ENCODE measurements around the gene ANO9. TPM values are rescaled to one million over a fixed set of nuclear protein-coding genes. Genes with fewer than 3 reads are reported as not detected.
"Not testable (repeated sequence)": the region's sequence is repeated elsewhere in the genome, so short reads cannot be mapped to it uniquely, and the experiment has no call there.

The ANO9 gene
- total RNA-seq, 2 donors from 2014 or later: 0.57 to 0.93 TPM

GRCh38 chr11:440065-441042, 1.5 kb downstream of the ANO9 start:
- no peak for DNase-seq (ENCODE audit: low spot score)
- intact Hi-C loops (cut with DNase I): no loop called here

DNA sequence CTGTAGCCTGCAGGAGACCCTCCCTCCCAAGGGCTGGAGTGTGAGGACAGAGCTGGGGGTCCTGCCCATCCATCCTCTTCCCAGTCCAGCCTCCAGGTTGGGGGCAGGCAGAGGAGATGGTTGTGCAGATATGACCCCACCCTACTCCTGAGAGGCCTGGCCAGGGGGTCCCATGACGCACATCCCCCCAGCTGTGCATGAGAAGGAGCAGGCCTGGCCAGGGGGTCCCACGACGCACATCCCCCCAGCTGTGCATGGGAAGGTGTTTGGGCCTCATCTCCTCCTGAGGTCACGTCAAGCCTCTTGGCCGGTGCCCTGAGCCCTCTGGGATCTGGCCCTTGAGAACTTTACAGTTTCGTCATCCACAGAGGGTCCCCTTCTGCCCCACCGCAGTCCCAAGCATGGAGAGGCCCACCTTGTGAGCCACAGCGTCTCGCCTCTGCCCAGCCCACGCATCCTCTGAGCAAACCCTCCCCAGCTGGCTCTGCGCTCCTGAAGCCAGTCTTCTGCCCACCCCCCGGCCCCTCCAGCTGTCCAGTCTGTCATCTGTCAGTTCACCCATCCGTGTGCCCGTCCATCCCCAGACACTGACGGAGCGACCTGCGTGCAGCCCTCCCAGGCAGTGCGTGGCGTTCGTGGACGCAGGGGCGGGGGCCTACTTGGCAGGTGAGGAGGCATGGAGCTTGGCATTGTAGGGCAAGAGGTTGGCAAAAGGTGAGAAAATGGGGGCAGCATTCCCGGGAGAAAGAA, 2.3 kb downstream of the ANO9 start:
- no peak for DNase-seq (ENCODE audit: low spot score)
- intact Hi-C loops (cut with DNase I): no loop called here

- intact Hi-C loops (cut with DNase I): no loop called here
These were observed 3.5 kb downstream of the ANO9 start for GRCh38 chr11:438101-438844.

GRCh38 chr11:437228-437870, 4.5 kb downstream of the ANO9 start:
- intact Hi-C loops (cut with DNase I): no loop called here
- no peak for DNase-seq (ENCODE audit: low spot score)

More at GRCh38 chr11:438101-438844, 3.5 kb downstream of the ANO9 start:
- DNase-seq (ENCODE audit: low spot score): no peak

DNA sequence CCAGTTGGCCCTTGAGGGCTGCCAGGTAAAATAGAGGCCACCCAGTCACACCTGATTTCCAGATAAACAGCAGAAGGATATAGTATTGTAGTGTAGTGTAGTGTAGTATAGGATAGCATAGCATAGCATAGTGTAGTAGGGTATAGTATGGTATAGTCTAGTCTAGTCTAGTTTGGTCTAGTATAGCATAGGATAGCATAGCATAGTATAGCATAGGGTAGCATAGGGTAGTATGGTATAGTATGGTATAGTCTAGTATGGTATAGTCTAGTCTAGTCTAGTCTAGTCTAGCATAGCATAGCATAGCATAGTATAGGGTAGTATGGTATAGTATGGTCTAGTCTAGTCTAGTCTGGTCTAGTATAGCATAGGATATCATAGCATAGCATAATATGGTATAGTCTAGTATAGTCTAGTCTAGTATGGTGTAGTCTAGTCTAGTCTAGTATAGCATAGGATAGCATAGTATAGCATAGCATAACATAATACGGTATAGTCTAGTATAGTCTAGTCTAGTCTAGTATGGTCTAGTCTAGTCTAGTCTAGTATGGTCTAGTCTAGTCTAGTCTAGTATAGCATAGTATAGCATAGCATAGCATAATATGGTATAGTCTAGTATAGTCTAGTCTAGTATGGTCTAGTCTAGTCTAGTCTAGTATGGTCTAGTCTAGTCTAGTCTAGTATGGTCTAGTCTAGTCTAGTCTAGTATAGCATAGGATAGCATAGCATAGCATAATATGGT, 6.6 kb downstream of the ANO9 start:
- intact Hi-C loops (cut with DNase I); DNase-seq (ENCODE audit: low spot score): not testable (repeated sequence)

- no peak for DNase-seq (ENCODE audit: low spot score)
- intact Hi-C loops (cut with DNase I): no loop called here
These were observed 7.3 kb downstream of the ANO9 start for GRCh38 chr11:434496-434895.

DNA sequence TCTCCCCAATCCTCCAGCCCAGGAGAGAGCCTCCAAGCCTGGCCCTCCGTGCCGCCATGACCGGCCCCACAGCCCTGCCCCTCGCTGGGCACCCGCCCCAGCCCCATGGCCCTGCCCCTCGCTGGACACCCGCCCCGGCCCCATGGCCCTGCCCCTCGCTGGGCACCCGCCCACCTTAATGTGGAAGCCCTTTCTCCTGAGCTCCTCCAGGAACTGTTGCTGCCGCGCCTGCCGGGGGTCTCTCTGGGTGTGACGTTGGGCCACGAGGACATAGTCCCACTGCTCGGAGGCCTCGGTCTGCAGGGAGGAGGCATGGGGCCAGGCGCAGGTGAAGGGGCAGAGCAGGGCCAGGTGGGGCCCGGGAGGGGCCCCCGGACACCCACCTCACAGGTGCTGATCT, 8.2 kb downstream of the ANO9 start:
- DNase-seq (ENCODE audit: low spot score): no peak
- intact Hi-C loops (cut with DNase I): no loop called here

DNA sequence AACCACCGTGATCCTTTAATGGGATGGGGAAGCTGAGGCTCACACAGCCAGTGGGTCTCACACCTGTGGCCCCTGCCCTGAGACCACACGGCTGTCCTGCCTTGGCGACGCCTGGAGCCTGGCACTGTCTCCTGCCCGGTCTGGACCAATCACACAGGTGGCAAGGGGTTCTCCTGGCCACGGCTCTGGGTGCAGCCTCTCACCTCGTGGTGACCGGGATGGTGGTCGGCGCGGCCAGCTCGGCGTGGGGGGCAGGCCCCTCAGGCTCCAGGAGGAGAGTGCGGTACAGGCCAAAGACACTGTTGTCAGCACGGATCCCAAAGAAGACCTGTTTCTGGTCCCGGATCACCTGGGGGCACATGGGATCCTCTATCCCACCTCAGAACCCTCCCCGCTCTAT, 8.7 kb downstream of the ANO9 start:
- DNase-seq (ENCODE audit: low spot score): no peak
- intact Hi-C loops (cut with DNase I): no loop called here

GRCh38 chr11:432501-433100, 9.2 kb downstream of the ANO9 start:
- intact Hi-C loops (cut with DNase I): no loop called here
- no peak for DNase-seq (ENCODE audit: low spot score)

GRCh38 chr11:431921-432320, 9.9 kb downstream of the ANO9 start:
- intact Hi-C loops (cut with DNase I): no loop called here
- DNase-seq (ENCODE audit: low spot score): no peak

DNA sequence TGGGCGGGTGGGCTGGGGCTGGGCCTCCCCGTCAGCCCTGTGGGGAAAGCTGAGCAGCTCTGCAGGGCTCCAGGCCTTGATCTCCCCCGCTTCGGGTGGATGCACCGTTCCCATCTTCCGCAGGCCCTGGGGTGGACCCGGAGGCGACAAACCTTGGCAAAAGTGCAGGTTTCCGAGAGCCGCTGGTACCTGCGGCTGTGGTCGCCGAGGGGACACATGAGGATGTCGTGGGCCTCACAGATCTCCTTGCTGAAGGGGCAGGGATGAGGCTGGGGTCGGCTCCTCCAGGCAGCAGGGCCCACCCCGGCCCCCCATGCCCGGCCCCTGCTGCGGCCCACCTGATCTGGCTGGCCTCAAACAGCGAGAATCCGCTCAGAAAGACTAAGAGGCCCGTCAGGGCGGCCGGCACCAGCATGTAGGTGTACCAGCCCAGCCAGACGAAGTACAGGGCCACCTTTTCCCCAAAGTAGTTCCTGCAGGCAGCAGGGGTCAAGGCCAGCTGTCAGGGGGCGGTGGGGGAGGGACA, 11.8 kb downstream of the ANO9 start:
- intact Hi-C loops (cut with DNase I): no loop called here
- DNase-seq (ENCODE audit: low spot score): no peak

DNA sequence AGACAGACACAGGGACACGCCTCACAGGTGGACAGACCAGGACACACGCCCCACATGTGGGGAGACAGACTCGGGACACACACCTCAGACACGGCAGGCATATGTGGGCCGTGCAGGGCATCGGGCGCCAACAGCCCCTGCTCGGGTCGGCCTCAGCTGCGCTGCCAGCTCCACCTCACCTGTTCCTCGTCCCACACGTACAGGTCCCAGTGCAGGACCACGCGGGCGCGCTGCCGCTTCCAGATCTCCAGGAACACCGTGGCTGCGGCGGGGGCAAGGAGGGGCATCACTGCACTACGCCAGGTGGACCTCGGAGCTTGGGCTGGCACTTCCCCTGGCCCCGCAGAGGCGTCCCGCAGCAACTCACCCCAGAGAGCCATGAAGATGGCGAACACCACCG, 12.4 kb downstream of the ANO9 start:
- intact Hi-C loops (cut with DNase I): no loop called here
- DNase-seq (ENCODE audit: low spot score): no peak

DNA sequence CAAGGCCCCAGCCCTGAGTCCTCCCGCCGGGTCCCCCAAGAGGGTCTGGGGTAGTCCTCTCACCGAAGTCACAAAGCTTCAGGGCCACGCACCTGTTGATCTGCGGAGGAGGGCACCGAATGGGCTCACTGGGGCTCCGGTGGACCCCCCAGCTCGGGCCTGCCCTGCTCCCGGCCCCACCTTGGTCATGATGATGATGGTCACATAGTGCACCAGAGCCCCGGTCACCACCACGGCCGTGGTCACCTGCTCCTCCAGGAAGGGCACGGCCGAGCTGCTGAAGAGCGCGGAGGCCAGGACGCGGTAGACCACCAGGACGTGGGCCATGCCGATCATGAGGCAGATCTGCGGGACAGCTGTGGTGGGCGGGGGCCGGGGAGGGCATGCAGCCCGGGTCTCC, 13.5 kb downstream of the ANO9 start:
- intact Hi-C loops (cut with DNase I): no loop called here
- DNase-seq (ENCODE audit: low spot score): no peak

DNA sequence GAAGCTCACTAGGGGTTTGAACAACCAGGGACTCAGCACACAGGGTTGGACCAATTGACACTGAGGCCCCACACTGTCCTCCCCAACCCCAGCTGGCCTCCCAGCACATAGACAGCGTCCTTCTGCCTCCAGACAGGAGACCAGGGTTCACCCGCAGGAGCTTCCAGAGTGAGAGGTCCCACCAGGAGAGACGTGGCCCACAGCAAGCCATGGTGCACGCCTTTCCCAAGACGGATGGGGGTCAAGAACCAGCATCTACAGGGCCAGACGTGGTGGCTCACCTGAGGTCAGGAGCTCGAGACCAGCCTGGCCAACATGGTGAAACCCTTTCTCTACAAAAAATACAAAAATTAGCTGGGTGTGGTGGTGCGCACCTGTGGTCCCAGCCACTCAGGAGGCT, 15.0 kb downstream of the ANO9 start:
- intact Hi-C loops (cut with DNase I): no loop called here
- no peak for DNase-seq (ENCODE audit: low spot score)

DNA sequence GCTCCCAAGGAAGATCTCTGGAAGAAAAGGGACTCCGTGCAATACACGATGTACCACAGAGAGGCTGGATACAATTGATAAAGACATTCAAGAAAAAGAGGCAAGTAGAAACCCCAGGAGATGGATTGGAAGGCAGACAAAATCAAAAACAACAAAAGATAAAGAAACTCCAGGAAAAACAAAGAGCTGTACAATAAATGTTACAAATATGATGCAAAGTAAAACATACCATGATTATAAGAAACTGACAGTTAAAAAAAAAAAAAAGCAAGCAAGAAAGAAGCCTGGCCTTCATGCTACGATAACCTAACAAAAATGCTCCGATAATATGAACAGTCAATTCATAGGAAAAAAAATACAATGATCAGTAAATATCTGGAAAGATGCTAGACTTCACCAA, 16.5 kb downstream of the ANO9 start:
- DNase-seq (ENCODE audit: low spot score): no peak

GRCh38 chr11:424766-425165, 17.0 kb downstream of the ANO9 start:
- DNase-seq (ENCODE audit: low spot score); intact Hi-C loops (cut with DNase I): not testable (repeated sequence)

More for the DNA sequence above, 16.5 kb downstream of the ANO9 start:
- intact Hi-C loops (cut with DNase I): no loop called here

DNA sequence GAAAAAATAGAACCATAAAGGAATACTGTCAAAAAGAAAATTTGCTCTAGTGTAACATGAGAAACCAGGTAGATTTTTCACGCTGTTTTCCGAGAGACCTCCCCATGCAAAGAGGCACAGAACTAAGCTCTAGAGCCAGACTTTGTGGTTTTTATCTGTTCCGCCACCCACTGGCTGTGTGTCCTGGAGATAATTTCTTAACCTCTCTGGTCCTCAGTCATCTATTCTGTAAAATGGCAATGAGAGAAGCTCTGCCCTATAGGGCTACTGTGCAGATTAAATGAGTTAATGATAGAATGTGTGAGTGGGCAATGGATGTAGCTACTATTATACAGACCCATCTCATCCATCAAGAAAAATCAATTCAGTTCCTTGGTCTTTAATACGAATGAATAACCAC, 17.6 kb downstream of the ANO9 start:
- DNase-seq (ENCODE audit: low spot score): no peak
- intact Hi-C loops (cut with DNase I): no loop called here

DNA sequence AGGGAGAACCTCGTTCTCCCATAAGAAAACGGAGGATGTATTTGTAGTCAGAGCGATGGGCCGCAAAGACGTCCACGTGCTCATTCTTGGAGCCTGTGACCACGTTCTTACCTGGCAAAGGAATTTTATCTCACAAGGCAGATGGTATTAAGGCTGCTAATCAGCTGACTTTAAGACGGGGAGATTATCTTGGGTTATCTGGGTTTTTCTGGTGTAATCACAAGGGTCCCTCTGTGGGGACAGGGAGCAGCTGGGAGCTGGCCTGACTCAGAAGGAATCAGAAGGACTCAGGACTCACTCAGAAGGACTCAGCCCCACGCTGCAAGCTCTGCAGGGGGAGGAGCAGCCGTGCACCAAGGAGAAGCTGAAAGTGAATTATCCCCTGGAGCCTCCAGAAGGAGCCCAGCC, 19.6 kb downstream of the ANO9 start:
- no peak for DNase-seq (ENCODE audit: low spot score)
- intact Hi-C loops (cut with DNase I): no loop called here
